Endothelial cell of umbilical vein (primary cell): ENCODE results near the gene ATN1. TPM values are rescaled to one million over a fixed set of nuclear protein-coding genes. Genes with fewer than 3 reads are reported as not detected.
A peak's percentile ranks its signal among the peaks of the same experiment; 100 is the strongest.

Experiments used
- BruUV-seq: library from RNA; stranded (reverse); fragments of 400-500 nt; replicated peaks from 2 replicates; lab custom pipeline; 2021; lab: Mats Ljungman, UMichigan
- CTCF ChIA-PET: fragments of 300-600, 350-600 bp; sonication (Branson Sonifier 250); formaldehyde crosslinking; loops from one replicate; lab custom pipeline; 2021; ENCODE audit warnings: antibody characterized with exemption, inconsistent platforms; lab: Charles Lee
- POLR2A ChIA-PET: fragments of 300-600, 350-600 bp; sonication (Branson Sonifier 250); formaldehyde crosslinking; loops from one replicate; lab custom pipeline; 2021; ENCODE audit warnings: antibody characterized with exemption, inconsistent platforms; lab: Charles Lee
- DNase-seq: peaks from one replicate; pipeline ENCODE4 v3.0.0-alpha.2; 2011; ENCODE audit warnings: low read depth, low spot score
- FAIRE-seq: peaks from 2 replicates; lab custom pipeline; 2011; peaks lifted over from hg19 to GRCh38; lab: Jason Lieb, UNC
- H2AFZ ChIP-seq: 2 replicates; pipeline ENCODE4 v1.6.0; 2012; ENCODE audit warnings: low read depth, low read length, control low read depth, inconsistent platforms
- H3K27ac ChIP-seq: 2 replicates; pipeline ENCODE4 v1.5.1; 2011; ENCODE audit warnings: low read depth, mild to moderate bottlenecking, control low read depth, low read length, moderate library complexity; ENCODE audit not compliant: insufficient read depth
- H3K27me3 ChIP-seq, 2 experiments: 2 replicates each; pipeline versions ENCODE4 v1.6.0 to v1.6.1; 2011; ENCODE audit warnings: low read length in 2 of 2, mixed read lengths in 1 of 2; ENCODE audit not compliant: control insufficient read depth in 2 of 2, insufficient read depth in 2 of 2
- H3K36me3 ChIP-seq, 2 experiments: 2 replicates in 1 of 2; 3 replicates in 1 of 2; pipeline ENCODE4 v1.5.1; 2011; ENCODE audit warnings: low read length in 2 of 2, mild to moderate bottlenecking in 1 of 2, moderate library complexity in 1 of 2; ENCODE audit not compliant: control insufficient read depth in 2 of 2, insufficient read depth in 2 of 2; ENCODE audit errors: extremely low read depth in 1 of 2
- H3K4me1 ChIP-seq: 3 replicates; pipeline ENCODE4 v1.5.1; 2011; ENCODE audit warnings: mild to moderate bottlenecking, low read length; ENCODE audit not compliant: control insufficient read depth, insufficient read depth; ENCODE audit errors: extremely low read depth
- H3K4me2 ChIP-seq: 2 replicates; pipeline ENCODE4 v1.6.1; 2011; ENCODE audit warnings: low read length, control low read depth, mixed read lengths; ENCODE audit not compliant: insufficient read depth
- H3K4me3 ChIP-seq, 3 experiments: fragments of 200-600 bp in 1 of 3; sonication (generic), shearing (Covaris generic) in 1 of 3; replicated peaks in 1 of 3; 2 replicates each; pipeline ENCODE4 v1.5.1; 2011 to 2016; ENCODE audit warnings: control low read depth in 3 of 3, low read length in 3 of 3, mild to moderate bottlenecking in 2 of 3, inconsistent platforms in 1 of 3, low read depth in 1 of 3, moderate library complexity in 1 of 3; ENCODE audit not compliant: insufficient read depth in 1 of 3
- H3K79me2 ChIP-seq: 2 replicates; pipeline ENCODE4 v1.6.0; 2012; ENCODE audit warnings: low read length, inconsistent platforms; ENCODE audit not compliant: control insufficient read depth, insufficient read depth
- H3K9ac ChIP-seq: replicated peaks from 2 replicates; pipeline ENCODE3; 2011; ENCODE audit warnings: low read length, control low read depth; ENCODE audit not compliant: insufficient read depth; ENCODE audit errors: extremely low read depth
- H3K9me1 ChIP-seq: replicated peaks from 3 replicates; pipeline ENCODE4 v1.6.0; 2011; ENCODE audit warnings: mild to moderate bottlenecking, low read length; ENCODE audit not compliant: control insufficient read depth, insufficient read depth; ENCODE audit errors: extremely low read depth
- H3K9me3 ChIP-seq: replicated peaks from 2 replicates; pipeline ENCODE4 v1.5.1; 2012; ENCODE audit warnings: low read length, inconsistent platforms; ENCODE audit not compliant: control insufficient read depth, insufficient read depth
- H4K20me1 ChIP-seq: replicated peaks from 2 replicates; pipeline ENCODE3; 2011; ENCODE audit warnings: mild to moderate bottlenecking, low read length; ENCODE audit not compliant: control insufficient read depth, insufficient read depth; ENCODE audit errors: extremely low read depth
- CTCF ChIP-seq, 2 donors: IDR thresholded peaks; 1 replicate in 1 of 2; 2 replicates in 1 of 2; pipeline ENCODE4 v1.5.1; 2011; ENCODE audit warnings: low read length in 2 of 2, mild to moderate bottlenecking in 2 of 2, moderate library complexity in 2 of 2, control low read depth in 1 of 2, inconsistent platforms in 1 of 2, low read depth in 1 of 2; ENCODE audit not compliant: insufficient read depth in 1 of 2; ENCODE audit errors: extremely low read depth in 1 of 2
- EZH2 ChIP-seq: IDR thresholded peaks from 2 replicates; pipeline ENCODE4 v1.6.1; 2012; ENCODE audit warnings: borderline replicate concordance, low read depth, mild to moderate bottlenecking, moderate library complexity, low read length, inconsistent platforms; ENCODE audit not compliant: severe bottlenecking
- FOS ChIP-seq: IDR thresholded peaks from 2 replicates; pipeline ENCODE4 v1.6.1; 2011; ENCODE audit warnings: mild to moderate bottlenecking, low read length, moderate library complexity, borderline replicate concordance; ENCODE audit not compliant: insufficient read depth
- GATA2 ChIP-seq: IDR thresholded peaks from 2 replicates; pipeline ENCODE4 v1.7.0; 2011; ENCODE audit warnings: low read depth, mild to moderate bottlenecking, moderate library complexity, mixed read lengths, low read length; ENCODE audit not compliant: insufficient read length, insufficient read depth
- JUN ChIP-seq: IDR thresholded peaks from 2 replicates; pipeline ENCODE4 v1.6.1; 2011; ENCODE audit warnings: borderline replicate concordance, low read depth; ENCODE audit not compliant: insufficient read length, insufficient read depth
- MAX ChIP-seq: IDR thresholded peaks from 2 replicates; pipeline ENCODE4 v1.6.1; 2011; ENCODE audit not compliant: insufficient read depth, insufficient read length
- MYC ChIP-seq: IDR thresholded peaks from one replicate; pipeline ENCODE4 v1.6.1; 2011; ENCODE audit warnings: mild to moderate bottlenecking, low read depth, low read length
- POLR2A ChIP-seq: IDR thresholded peaks from 2 replicates; pipeline ENCODE4 v1.6.1; 2012; ENCODE audit warnings: low read depth, mild to moderate bottlenecking, control low read depth, low read length
- POLR2AphosphoS5 ChIP-seq: IDR thresholded peaks from 2 replicates; pipeline ENCODE4 v1.6.1; 2012; ENCODE audit warnings: low read depth, mild to moderate bottlenecking, control low read depth, low read length, moderate library complexity; ENCODE audit not compliant: insufficient read depth
- dilution Hi-C: fragments of 300-500 bp; cut with MboI; formaldehyde crosslinking; loops from one replicate; pipeline ENCODE4 v1.15.0; 2019; ENCODE audit warnings: low sequenced_read_pairs; ENCODE audit not compliant: extremely low pct_ligation_motif_present
- intact Hi-C: fragments of 100-400 bp; cut with micrococcal nuclease; formaldehyde crosslinking; loops from one replicate; pipeline ENCODE4 v1.10.0; 2022
- polyA plus RNA-seq, 4 experiments: library from polyadenylated mRNA; depleted of rRNA in 3 of 4; stranded (reverse) in 3 of 4; unstranded in 1 of 4; fragments of >200 nt; gene quantifications; 2 replicates each; pipeline versions ENCODE4 v1.2.1 to v1.2.3, GENCODE V29; 2011 to 2012; ENCODE audit warnings: missing spikeins in 1 of 4
- total RNA-seq: library from RNA; stranded (reverse); gene quantifications from 2 replicates; pipeline ENCODE4 v1.2.3, GENCODE V29; 2021

Gene ATN1
- total and polyA plus RNA-seq, 2 donors (not counting 3 experiments of a cell fraction or from before 2014, with no cell fraction given), result 46.4 to 117 TPM

- peak overlapping the region; percentile 28 for H3K9ac ChIP-seq
- FAIRE-seq, result no peak
- no peak for DNase-seq
- intact Hi-C loops (no loop called here), dilution Hi-C loops (no loop called here)
- H3K4me1 ChIP-seq, result peaks cover 18% of the 10 kb centered on the region
- H3K36me3 ChIP-seq, result peaks cover 13 to 18% of the 10 kb centered on the region in 2 experiments
- POLR2A ChIA-PET, result interaction anchor here (0.6 to 1.5 kb wide), 2 partner anchors 19 to 95 kb away, joined by 3 to 5 read pairs; partner anchors contain the start of genes C12orf57, RNU7-1 and TPI1
- H3K9me3 ChIP-seq, result no peaks in the 10 kb centered on the region
- H3K4me3 ChIP-seq, result no peak overlapping the region
- CTCF ChIA-PET, result interaction anchor here (0.5 to 3.2 kb wide), 12 partner anchors 10 to 93 kb away, joined by 3 to 34 read pairs (median 6); partner anchors contain the start of genes C12orf57, PTPN6, RNU7-1 and SPSB2
- no peaks in the 10 kb centered on the region for H3K27me3 ChIP-seq
- peak overlapping the region; percentile 89 for H2AFZ ChIP-seq
- H3K27ac ChIP-seq, result peak overlapping the region; percentile 69
- TF ChIP-seq GATA2, result no peak
- no peak for TF ChIP-seq POLR2A
- no peak for TF ChIP-seq POLR2AphosphoS5
- TF ChIP-seq JUN, result no peak
- TF ChIP-seq EZH2, result no peak
- TF ChIP-seq FOS, result no peak
- no peak for TF ChIP-seq CTCF (IDR thresholded peaks at IDR 0.05; ENCODE audit: extremely low read depth in 1 of 2, insufficient read depth in 1 of 2, low read depth in 1 of 2, low read length in 2 of 2)
- no peak for TF ChIP-seq MAX
- no peak for TF ChIP-seq MYC
- H3K4me2 ChIP-seq, result no peak overlapping the region
- H4K20me1 ChIP-seq, result no peaks in the 10 kb centered on the region
- H3K9me1 ChIP-seq, result no peaks in the 10 kb centered on the region
- peaks cover 4% of the 10 kb centered on the region for H3K79me2 ChIP-seq
- BruUV-seq, result no TSS peak
Observed at GRCh38 chr12:6962285-6963015, 34.7 kb downstream of the ATN1 start.
